GM19238 (cell line): ENCODE data around the gene KRTAP10-5.
"Not testable (repeated sequence)": the region's sequence is repeated elsewhere in the genome, so short reads cannot be mapped to it uniquely, and the experiment has no call there.

Experiments
- DNase-seq: peaks from one replicate; pipeline ENCODE4 v3.0.0; 2011; ENCODE audit warnings: low spot score; ENCODE audit not compliant: insufficient read length

Gene KRTAP10-5

GRCh38 chr21:44590897-44591800 is 10.7 kb upstream of the KRTAP10-5 start:
- DNase-seq, result not testable (repeated sequence)

GRCh38 chr21:44590311-44590721 is 9.9 kb upstream of the KRTAP10-5 start:
- DNase-seq, result no peak

GRCh38 chr21:44589586-44590305 is 9.3 kb upstream of the KRTAP10-5 start:
- no peak for DNase-seq

GRCh38 chr21:44589094-44589493 is 8.7 kb upstream of the KRTAP10-5 start:
- DNase-seq, result no peak

- DNase-seq, result no peak
Observed at GRCh38 chr21:44585892-44586291, 5.5 kb upstream of the KRTAP10-5 start.

GRCh38 chr21:44583800-44584147 is 3.4 kb upstream of the KRTAP10-5 start:
- no peak for DNase-seq

- DNase-seq, result no peak
Observed at GRCh38 chr21:44583089-44583799, 2.8 kb upstream of the KRTAP10-5 start.

- DNase-seq, result no peak
Observed at GRCh38 chr21:44582055-44582454, 1.7 kb upstream of the KRTAP10-5 start.

GRCh38 chr21:44581158-44581557 is 754 bp upstream of the KRTAP10-5 start:
- DNase-seq, result no peak

GRCh38 chr21:44579833-44580144 is 615 bp downstream of the KRTAP10-5 start:
- DNase-seq, result no peak

GRCh38 chr21:44579056-44579832 is 1.2 kb downstream of the KRTAP10-5 start:
- no peak for DNase-seq

GRCh38 chr21:44578371-44579055 is 1.9 kb downstream of the KRTAP10-5 start:
- DNase-seq, result no peak

GRCh38 chr21:44576025-44576420 is 4.4 kb downstream of the KRTAP10-5 start:
- DNase-seq, result no peak

- no peak for DNase-seq
Observed at GRCh38 chr21:44575307-44576024, 4.9 kb downstream of the KRTAP10-5 start.

- no peak for DNase-seq
Observed at GRCh38 chr21:44574457-44575306, 5.7 kb downstream of the KRTAP10-5 start.

- not testable (repeated sequence) for DNase-seq
Observed at GRCh38 chr21:44573630-44574456, 6.6 kb downstream of the KRTAP10-5 start, which contains the start of gene KRTAP10-4. KRTAP10-4 (plus strand) TSS chr21:44573729; CDS start chr21:44573759, 30 bp downstream.

GRCh38 chr21:44572959-44573583 is 7.3 kb downstream of the KRTAP10-5 start:
- DNase-seq, result no peak
